SK-N-SH (cell line): Measurements from ENCODE around the gene RASIP1. TPM values are rescaled to one million over a fixed set of nuclear protein-coding genes. Genes with fewer than 3 reads are reported as not detected.

ENCODE experiments used
- CTCF ChIA-PET: fragments of 300-600, 350-600 bp; formaldehyde crosslinking; extraction: SDS; loops from one replicate; lab custom pipeline; 2021; lab: Yijun Ruan, JAX
- POLR2A ChIA-PET: fragments of 350-600 bp; sonication (Branson Sonifier 250); formaldehyde crosslinking; extraction: SDS; loops from one replicate; lab custom pipeline; 2020; ENCODE audit warnings: antibody characterized with exemption, inconsistent platforms; lab: Yijun Ruan, JAX
- DNase-seq: peaks from one replicate; pipeline ENCODE4 v3.0.0; 2012
- H2AFZ ChIP-seq: fragments of 200-600 bp; sonication (generic); 2 replicates; pipeline ENCODE4 v1.8.1; 2016; ENCODE audit warnings: antibody characterized with exemption, mild to moderate bottlenecking, low read depth
- H3F3A ChIP-seq: fragments of 200-600 bp; sonication (generic); replicated peaks from 2 replicates; pipeline ENCODE3; 2016; ENCODE audit warnings: antibody characterized with exemption, mild to moderate bottlenecking; ENCODE audit not compliant: insufficient read depth
- H3K27ac ChIP-seq, 2 experiments: fragments of 200-500 bp in 1 of 2; fragments of 200-600 bp in 1 of 2; sonication (Bioruptor generic) in 1 of 2; sonication (generic), shearing (Covaris generic) in 1 of 2; 2 replicates each; pipeline versions ENCODE4 v1.5.1 to v1.6.1; 2014 to 2016; ENCODE audit warnings: low read depth in 2 of 2, inconsistent platforms in 1 of 2, low read length in 1 of 2, mild to moderate bottlenecking in 1 of 2, mixed read lengths in 1 of 2
- H3K27me3 ChIP-seq: fragments of 200-600 bp; sonication (generic), shearing (Covaris generic); 2 replicates; pipeline ENCODE4 v1.6.1; 2016; ENCODE audit warnings: mixed run types; ENCODE audit not compliant: insufficient read depth
- H3K36me3 ChIP-seq, 2 experiments: fragments of 200-500 bp in 1 of 2; fragments of 200-600 bp in 1 of 2; sonication (Bioruptor generic) in 1 of 2; sonication (generic) in 1 of 2; replicated peaks in 1 of 2; 2 replicates each; pipeline versions ENCODE3 to v1.5.1; 2014 to 2016; ENCODE audit warnings: low read length in 1 of 2, mild to moderate bottlenecking in 1 of 2; ENCODE audit not compliant: insufficient read depth in 2 of 2, control insufficient read depth in 1 of 2
- H3K4me1 ChIP-seq, 2 experiments: fragments of 200-500 bp in 1 of 2; fragments of 200-600 bp in 1 of 2; sonication (Bioruptor generic) in 1 of 2; sonication (generic), shearing (Covaris generic) in 1 of 2; 2 replicates each; pipeline versions ENCODE4 v1.5.1 to v1.6.1; 2014 to 2016; ENCODE audit warnings: low read depth in 1 of 2, low read length in 1 of 2, mixed run types in 1 of 2; ENCODE audit not compliant: insufficient read depth in 2 of 2, control insufficient read depth in 1 of 2
- H3K4me2 ChIP-seq: fragments of 200-600 bp; sonication (generic), shearing (Covaris generic); 2 replicates; pipeline ENCODE4 v1.6.1; 2017; ENCODE audit warnings: mixed run types
- H3K4me3 ChIP-seq, 2 experiments: fragments of 200-500 bp in 1 of 2; fragments of 200-600 bp in 1 of 2; sonication (Bioruptor generic) in 1 of 2; sonication (generic), shearing (Covaris generic) in 1 of 2; 2 replicates each; pipeline versions ENCODE4 v1.5.1 to v1.8.1; 2014 to 2016; ENCODE audit warnings: low read depth in 2 of 2, inconsistent platforms in 1 of 2, low read length in 1 of 2, mild to moderate bottlenecking in 1 of 2, mixed read lengths in 1 of 2, moderate library complexity in 1 of 2
- H3K79me2 ChIP-seq: fragments of 200-600 bp; sonication (generic); 2 replicates; pipeline ENCODE4 v1.8.1; 2017; ENCODE audit warnings: mild to moderate bottlenecking; ENCODE audit not compliant: insufficient read depth
- H3K9ac ChIP-seq: fragments of 200-600 bp; sonication (generic); 2 replicates; pipeline ENCODE4 v1.6.1; 2017; ENCODE audit warnings: mixed run types
- H3K9me2 ChIP-seq: fragments of 200-600 bp; sonication (generic); 2 replicates; pipeline ENCODE4 v1.6.1; 2017; ENCODE audit warnings: mixed run types
- H3K9me3 ChIP-seq: fragments of 200-600 bp; sonication (generic); 2 replicates; pipeline ENCODE4 v1.6.1; 2017; ENCODE audit warnings: mixed run types, mild to moderate bottlenecking, moderate library complexity
- H4K20me1 ChIP-seq: fragments of 200-600 bp; sonication (generic); 2 replicates; pipeline ENCODE4 v1.6.1; 2017; ENCODE audit warnings: mild to moderate bottlenecking, mixed run types; ENCODE audit not compliant: insufficient read depth
- ELF1 ChIP-seq: IDR thresholded peaks from 2 replicates; pipeline ENCODE4 v1.4.0; 2012
- FOSL2 ChIP-seq: IDR thresholded peaks from 2 replicates; pipeline ENCODE4 v1.4.0; 2012; ENCODE audit warnings: low read depth, mild to moderate bottlenecking, moderate library complexity, borderline replicate concordance
- FOXJ3 ChIP-seq: sonication (generic); formaldehyde crosslinking; IDR thresholded peaks from 2 replicates; pipeline ENCODE4 v1.5.1; 2020; ENCODE audit warnings: mild to moderate bottlenecking, missing genetic modification reagents
- FOXM1 ChIP-seq: IDR thresholded peaks from 2 replicates; pipeline ENCODE4 v1.4.0; 2012; ENCODE audit warnings: low read depth, mild to moderate bottlenecking
- GATA2 ChIP-seq: sonication (generic); formaldehyde crosslinking; IDR thresholded peaks from 2 replicates; pipeline ENCODE4 v1.5.0; 2020; ENCODE audit warnings: mild to moderate bottlenecking, missing genetic modification reagents
- MAX ChIP-seq: IDR thresholded peaks from 2 replicates; pipeline ENCODE4 v1.4.0; 2012; ENCODE audit warnings: low read depth
- MEF2A ChIP-seq: IDR thresholded peaks from 2 replicates; pipeline ENCODE4 v1.4.0; 2012; ENCODE audit warnings: low read depth, borderline replicate concordance
- NRF1 ChIP-seq: IDR thresholded peaks from 2 replicates; pipeline ENCODE4 v1.6.1; 2012; ENCODE audit warnings: low read depth, mild to moderate bottlenecking, low read length
- PBX3 ChIP-seq: IDR thresholded peaks from 2 replicates; pipeline ENCODE4; 2012
- POLR2AphosphoS5 ChIP-seq: IDR thresholded peaks from 2 replicates; pipeline ENCODE4 v1.6.1; 2012; ENCODE audit warnings: low read depth, low read length
- RAD21 ChIP-seq: IDR thresholded peaks from 2 replicates; pipeline ENCODE4 v1.6.1; 2012; ENCODE audit warnings: mild to moderate bottlenecking, low read length
- REST ChIP-seq: IDR thresholded peaks from 2 replicates; pipeline ENCODE4 v1.6.1; 2012; ENCODE audit warnings: mild to moderate bottlenecking, low read depth, low read length, moderate library complexity
- RFX5 ChIP-seq: IDR thresholded peaks from 2 replicates; pipeline ENCODE4 v1.6.1; 2012; ENCODE audit warnings: mild to moderate bottlenecking, improper control_type of control experiment, low read length
- RXRA ChIP-seq: IDR thresholded peaks from 2 replicates; pipeline ENCODE4 v1.4.0; 2012; ENCODE audit warnings: low read depth, mild to moderate bottlenecking, borderline replicate concordance
- SIN3A ChIP-seq: IDR thresholded peaks from 2 replicates; pipeline ENCODE4 v1.6.1; 2012; ENCODE audit warnings: low read depth, mild to moderate bottlenecking, low read length, moderate library complexity, borderline replicate concordance
- SMC3 ChIP-seq: IDR thresholded peaks from 2 replicates; pipeline ENCODE4 v1.6.1; 2012; ENCODE audit warnings: low read depth, low read length, improper control_type of control experiment
- TCF12 ChIP-seq: IDR thresholded peaks from 2 replicates; pipeline ENCODE4 v1.4.0; 2012
- USF1 ChIP-seq: IDR thresholded peaks from 2 replicates; pipeline ENCODE4 v1.4.0; 2012; ENCODE audit warnings: low read depth, borderline replicate concordance
- USF2 ChIP-seq: fragments of 150-350 bp; IDR thresholded peaks from 2 replicates; pipeline ENCODE4 v1.6.1; 2017; ENCODE audit warnings: antibody characterized with exemption, low read length, low read depth, borderline replicate concordance
- ZBTB33 ChIP-seq: IDR thresholded peaks from 2 replicates; pipeline ENCODE4 v1.4.0; 2012; ENCODE audit warnings: low read depth, borderline replicate concordance
- WGBS: methylation state at CpG from one replicate; pipeline ENCODE4 v1.1.6; 2017; ENCODE audit warnings: low lambda C conversion rate; 5-methylcytosine and 5-hydroxymethylcytosine counted together
- polyA plus RNA-seq, 3 experiments: library from polyadenylated mRNA; depleted of rRNA; stranded (reverse); fragments of >200 nt; gene quantifications; 2 replicates each; pipeline ENCODE4 v1.2.3, GENCODE V29; 2012

The RASIP1 gene
- polyA plus RNA-seq, 1 of the 3 experiments (the other 2 are of a cell fraction), result 0.41 TPM

- TF ChIP-seq USF1 (no peak), USF2 (no peak), RXRA (no peak), RAD21 (no peak)
Measured at GRCh38 chr19:48751845-48752495, 11.6 kb upstream of the RASIP1 start (continued).

GRCh38 chr19:48750771-48751504, 10.5 kb upstream of the RASIP1 start:
- ChIA-PET POLR2A (no interaction called here), CTCF (interaction anchor here (0.9 to 1.5 kb wide), 4 partner anchors 12 to 105 kb away, joined by 3 to 5 read pairs (median 4); partner anchors contain the start of gene CA11)
- no peaks in the 10 kb centered on the region for H3K9me2 ChIP-seq
- no peak overlapping the region for H3K27ac ChIP-seq
- no peak overlapping the region for H3K4me2 ChIP-seq
- no peaks in the 10 kb centered on the region for H3K79me2 ChIP-seq
- H3K4me1 ChIP-seq, result peaks cover 0 to 7% of the 10 kb centered on the region in 2 experiments; a peak in 1 of 4 replicates
- DNase-seq, result no peak
- no peaks in the 10 kb centered on the region for H3K36me3 ChIP-seq
- H3F3A ChIP-seq, result no peaks in the 10 kb centered on the region
- H3K4me3 ChIP-seq, result no peak overlapping the region
- no peak overlapping the region for H3K9ac ChIP-seq
- H4K20me1 ChIP-seq, result no peaks in the 10 kb centered on the region
- 86% methylated on average over 21 of the region's 29 CpGs for WGBS
- no peak overlapping the region for H2AFZ ChIP-seq
- peaks cover 6% of the 10 kb centered on the region; the same call in 1 of the 2 replicates for H3K27me3 ChIP-seq
- no peaks in the 10 kb centered on the region for H3K9me3 ChIP-seq
- TF ChIP-seq ZBTB33 (no peak), MEF2A (no peak), ELF1 (no peak), REST (no peak), POLR2AphosphoS5 (no peak), FOXJ3 (CRISPR knock-in tag) (no peak), GATA2 (no peak), USF1 (no peak), FOXM1 (no peak), FOSL2 (no peak), TCF12 (no peak), PBX3 (no peak), NRF1 (no peak), MAX (no peak), SIN3A (no peak), RXRA (no peak), SMC3 (no peak), RFX5 (no peak), RAD21 (no peak)
